H9 (cell line): ENCODE data around the gene RAPGEF6. TPM values are rescaled to one million over a fixed set of nuclear protein-coding genes. Genes with fewer than 3 reads are reported as not detected.

Experiments used
- DNase-seq: peaks from one replicate; pipeline ENCODE4 v3.0.0-alpha.2; 2017
- H2AFZ ChIP-seq: one replicate; pipeline ENCODE4 v1.6.1; 2013; ENCODE audit warnings: mild to moderate bottlenecking, low read length, control low read depth, moderate library complexity
- H2AK5ac ChIP-seq: 2 replicates; pipeline ENCODE4 v1.6.1; 2013; ENCODE audit warnings: low read length, control low read depth, mixed read lengths; ENCODE audit not compliant: insufficient read length
- H2BK120ac ChIP-seq: one replicate; pipeline ENCODE4 v1.6.1; 2013; ENCODE audit warnings: low read depth, mild to moderate bottlenecking, low read length, control low read depth, inconsistent platforms; ENCODE audit not compliant: poor library complexity, severe bottlenecking
- H2BK12ac ChIP-seq: 2 replicates; pipeline ENCODE4 v1.6.1; 2013; ENCODE audit warnings: low read length, control low read depth, mixed read lengths, low read depth; ENCODE audit not compliant: insufficient read length
- H2BK15ac ChIP-seq: 2 replicates; pipeline ENCODE4 v1.6.1; 2013; ENCODE audit warnings: low read depth, low read length, control low read depth
- H2BK20ac ChIP-seq: one replicate; pipeline ENCODE4 v1.6.1; 2013; ENCODE audit warnings: low read depth, mild to moderate bottlenecking, low read length, control low read depth, inconsistent platforms; ENCODE audit not compliant: poor library complexity, severe bottlenecking
- H2BK5ac ChIP-seq: 2 replicates; pipeline ENCODE4 v1.6.1; 2013; ENCODE audit warnings: low read length, control low read depth, mixed read lengths; ENCODE audit not compliant: insufficient read length
- H3K14ac ChIP-seq: 2 replicates; pipeline ENCODE4 v1.6.1; 2013; ENCODE audit warnings: low read length, control low read depth; ENCODE audit not compliant: insufficient read depth
- H3K18ac ChIP-seq: 2 replicates; pipeline ENCODE4 v1.6.1; 2013; ENCODE audit warnings: low read depth, mild to moderate bottlenecking, mixed read lengths, low read length, control low read depth; ENCODE audit not compliant: insufficient read length
- H3K23ac ChIP-seq: 2 replicates; pipeline ENCODE4 v1.6.1; 2013; ENCODE audit warnings: low read length, control low read depth, mixed read lengths, low read depth; ENCODE audit not compliant: insufficient read length
- H3K23me2 ChIP-seq: 2 replicates; pipeline ENCODE4 v1.6.1; 2013; ENCODE audit warnings: low read depth, mild to moderate bottlenecking, mixed read lengths, low read length, control low read depth; ENCODE audit not compliant: insufficient read length, poor library complexity, severe bottlenecking
- H3K27ac ChIP-seq: 2 replicates; pipeline ENCODE4 v1.5.1; 2013; ENCODE audit warnings: low read length, control low read depth, mixed read lengths, low read depth; ENCODE audit not compliant: insufficient read length
- H3K27me3 ChIP-seq: 2 replicates; pipeline ENCODE4 v1.6.1; 2013; ENCODE audit warnings: low read length, control low read depth, inconsistent platforms; ENCODE audit not compliant: insufficient read depth
- H3K4ac ChIP-seq: 2 replicates; pipeline ENCODE4 v1.6.1; 2013; ENCODE audit warnings: low read depth, mild to moderate bottlenecking, control low read depth, inconsistent platforms, low read length, moderate library complexity
- H3K4me1 ChIP-seq: 2 replicates; pipeline ENCODE4 v1.6.1; 2013; ENCODE audit warnings: low read length, control low read depth, inconsistent platforms; ENCODE audit not compliant: insufficient read depth
- H3K4me2 ChIP-seq: 2 replicates; pipeline ENCODE4 v1.6.1; 2013; ENCODE audit warnings: low read length, control low read depth, mixed read lengths; ENCODE audit not compliant: insufficient read length, insufficient read depth
- H3K56ac ChIP-seq: 2 replicates; pipeline ENCODE4 v1.6.1; 2013; ENCODE audit warnings: low read depth, mild to moderate bottlenecking, mixed read lengths, low read length, control low read depth; ENCODE audit not compliant: insufficient read length
- H3K79me1 ChIP-seq: 2 replicates; pipeline ENCODE4 v1.6.1; 2013; ENCODE audit warnings: low read depth, mild to moderate bottlenecking, moderate library complexity, low read length, control low read depth, inconsistent platforms; ENCODE audit not compliant: insufficient read depth, poor library complexity, severe bottlenecking
- H3K79me2 ChIP-seq: 2 replicates; pipeline ENCODE4 v1.6.1; 2013; ENCODE audit warnings: low read length, control low read depth, inconsistent platforms; ENCODE audit not compliant: insufficient read depth
- H3K9ac ChIP-seq: 2 replicates; pipeline ENCODE4 v1.6.1; 2013; ENCODE audit warnings: low read length, control low read depth, mixed read lengths; ENCODE audit not compliant: insufficient read length; ENCODE audit errors: extremely low read depth
- H3K9me3 ChIP-seq: one replicate; pipeline ENCODE4 v1.6.1; 2013; ENCODE audit warnings: low read depth, low read length, inconsistent platforms; ENCODE audit not compliant: control insufficient read depth
- H3T11ph ChIP-seq: one replicate; pipeline ENCODE4 v1.6.1; 2013; ENCODE audit warnings: mild to moderate bottlenecking, low read length, control low read depth, inconsistent platforms
- H4K20me1 ChIP-seq: one replicate; pipeline ENCODE4 v1.6.1; 2013; ENCODE audit not compliant: control insufficient read depth, insufficient read length, insufficient read depth
- H4K5ac ChIP-seq: 2 replicates; pipeline ENCODE4 v1.6.1; 2013; ENCODE audit warnings: low read depth, mild to moderate bottlenecking, mixed read lengths, low read length, control low read depth; ENCODE audit not compliant: insufficient read length
- H4K8ac ChIP-seq: replicated peaks from 2 replicates; pipeline ENCODE4 v1.6.1; 2013; ENCODE audit warnings: low read length, control low read depth, mixed read lengths, low read depth; ENCODE audit not compliant: insufficient read length
- H4K91ac ChIP-seq: 2 replicates; pipeline ENCODE4 v1.6.1; 2013; ENCODE audit warnings: low read depth, mild to moderate bottlenecking, moderate library complexity, mixed read lengths, low read length, control low read depth; ENCODE audit not compliant: insufficient read length
- H3K27ac Mint-ChIP-seq, 3 experiments: 2 replicates in 2 of 3; 3 replicates in 1 of 3; pipeline ENCODE4 v1.8.0; 2020 to 2021; ENCODE audit warnings: mixed read lengths in 3 of 3, mild to moderate bottlenecking in 1 of 3, moderate library complexity in 1 of 3
- H3K27me3 Mint-ChIP-seq: 2 replicates; pipeline ENCODE4 v1.8.0; 2021; ENCODE audit warnings: low read depth, mild to moderate bottlenecking, moderate library complexity, mixed read lengths
- H3K36me3 Mint-ChIP-seq, 3 experiments: 2 replicates in 2 of 3; 3 replicates in 1 of 3; pipeline ENCODE4 v1.8.0; 2020 to 2021; ENCODE audit warnings: low read depth in 3 of 3, mixed read lengths in 3 of 3; ENCODE audit not compliant: insufficient read depth in 1 of 3
- H3K4me1 Mint-ChIP-seq, 2 experiments: 2 replicates each; pipeline ENCODE4 v1.8.0; 2020; ENCODE audit warnings: mixed read lengths in 2 of 2
- H3K4me3 Mint-ChIP-seq, 2 experiments: 2 replicates in 1 of 2; 3 replicates in 1 of 2; pipeline ENCODE4 v1.8.0; 2020 to 2021; ENCODE audit warnings: mild to moderate bottlenecking in 2 of 2, mixed read lengths in 2 of 2, moderate library complexity in 1 of 2
- H3K9me3 Mint-ChIP-seq, 2 experiments: 2 replicates in 1 of 2; 3 replicates in 1 of 2; pipeline ENCODE4 v1.8.0; 2020; ENCODE audit warnings: mild to moderate bottlenecking in 2 of 2, mixed read lengths in 2 of 2, moderate library complexity in 1 of 2
- WGBS: extraction: QIAGEN DNeasy Blood & Tissue Kit; methylation state at CpG from one replicate; pipeline ENCODE4 v1.1.7; 2013; ENCODE audit warnings: missing lambda C conversion rate, low lambda C conversion rate, mixed read lengths; ENCODE audit not compliant: insufficient read length; ENCODE audit errors: extremely low coverage; 5-methylcytosine and 5-hydroxymethylcytosine counted together
- total RNA-seq: library from RNA; stranded (reverse); gene quantifications from 2 replicates; pipeline ENCODE4 v1.2.1, GENCODE V29; 2021
- TF ChIP-seq, protein P1 (sequence below): fragments of 200-600 bp; sonication (generic); conservative IDR thresholded peaks from 3 replicates; pipeline ENCODE4 v1.8.0; 2021; ENCODE audit warnings: antibody characterized with exemption, mild to moderate bottlenecking

The RAPGEF6 gene
- total RNA-seq, 1 experiment from 2014 or later: 19.7 TPM

DNA sequence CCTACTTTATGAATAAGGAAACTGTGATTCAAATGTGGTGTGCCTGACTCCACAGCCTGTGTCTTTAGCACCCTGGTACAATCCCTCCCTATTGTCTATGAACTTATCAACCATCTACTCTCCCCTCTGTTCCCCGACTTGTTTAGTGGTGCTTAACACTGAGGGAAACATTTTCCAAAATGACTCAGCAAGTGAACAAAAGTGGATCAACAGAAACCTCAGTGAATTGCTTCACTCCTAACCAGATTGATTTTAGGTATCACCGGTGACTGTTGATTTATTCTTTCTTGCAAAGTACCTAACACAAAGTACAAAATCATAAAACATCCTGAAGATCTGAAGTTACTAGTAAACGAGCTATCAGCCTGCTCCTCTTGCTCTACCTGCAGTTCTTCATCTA is 42.1 kb upstream of the RAPGEF6 start:
- H3K56ac ChIP-seq: no peak overlapping the region
- H3K14ac ChIP-seq: no peak overlapping the region
- no peak overlapping the region for H4K8ac ChIP-seq
- Mint-ChIP-seq H3K9me3 (no peaks in the 10 kb centered on the region), H3K36me3 (peaks cover 6 to 21% (median 21%) of the 10 kb centered on the region in 3 experiments; a peak in 4 of 7 replicates), H3K27me3 (no peaks in the 10 kb centered on the region), H3K4me3 (no peak overlapping the region), H3K27ac (no peak overlapping the region), H3K4me1 (peaks cover 4 to 5% of the 10 kb centered on the region in 2 experiments)
- H3K4ac ChIP-seq: no peak overlapping the region
- H2BK120ac ChIP-seq: no peak overlapping the region
- TF ChIP-seq, protein P1, sequence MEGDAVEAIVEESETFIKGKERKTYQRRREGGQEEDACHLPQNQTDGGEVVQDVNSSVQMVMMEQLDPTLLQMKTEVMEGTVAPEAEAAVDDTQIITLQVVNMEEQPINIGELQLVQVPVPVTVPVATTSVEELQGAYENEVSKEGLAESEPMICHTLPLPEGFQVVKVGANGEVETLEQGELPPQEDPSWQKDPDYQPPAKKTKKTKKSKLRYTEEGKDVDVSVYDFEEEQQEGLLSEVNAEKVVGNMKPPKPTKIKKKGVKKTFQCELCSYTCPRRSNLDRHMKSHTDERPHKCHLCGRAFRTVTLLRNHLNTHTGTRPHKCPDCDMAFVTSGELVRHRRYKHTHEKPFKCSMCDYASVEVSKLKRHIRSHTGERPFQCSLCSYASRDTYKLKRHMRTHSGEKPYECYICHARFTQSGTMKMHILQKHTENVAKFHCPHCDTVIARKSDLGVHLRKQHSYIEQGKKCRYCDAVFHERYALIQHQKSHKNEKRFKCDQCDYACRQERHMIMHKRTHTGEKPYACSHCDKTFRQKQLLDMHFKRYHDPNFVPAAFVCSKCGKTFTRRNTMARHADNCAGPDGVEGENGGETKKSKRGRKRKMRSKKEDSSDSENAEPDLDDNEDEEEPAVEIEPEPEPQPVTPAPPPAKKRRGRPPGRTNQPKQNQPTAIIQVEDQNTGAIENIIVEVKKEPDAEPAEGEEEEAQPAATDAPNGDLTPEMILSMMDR: no peak
- DNase-seq: no peak
- H2BK15ac ChIP-seq: no peak overlapping the region
- no peaks in the 10 kb centered on the region for H4K20me1 ChIP-seq
- H3T11ph ChIP-seq: no peak overlapping the region
- H4K5ac ChIP-seq: no peak overlapping the region
- H3K4me1 ChIP-seq: no peaks in the 10 kb centered on the region; the same call in 1 of the 2 replicates
- H2AK5ac ChIP-seq: no peak overlapping the region
- no peaks in the 10 kb centered on the region for H3K79me1 ChIP-seq
- no peak overlapping the region for H3K27ac ChIP-seq
- no peak overlapping the region for H3K4me2 ChIP-seq
- H2BK20ac ChIP-seq: no peak overlapping the region
- WGBS: no CpG with 5 or more reads among the region's 3 CpGs
- no peak overlapping the region for H3K18ac ChIP-seq
- no peak overlapping the region for H2BK5ac ChIP-seq
- no peak overlapping the region for H3K9ac ChIP-seq
- H3K79me2 ChIP-seq: no peaks in the 10 kb centered on the region
- no peak overlapping the region for H2BK12ac ChIP-seq
- H3K27me3 ChIP-seq: no peaks in the 10 kb centered on the region
- H3K9me3 ChIP-seq: no peaks in the 10 kb centered on the region
- H3K23me2 ChIP-seq: no peaks in the 10 kb centered on the region
- H3K23ac ChIP-seq: no peak overlapping the region
- H4K91ac ChIP-seq: no peak overlapping the region
- no peak overlapping the region for H2AFZ ChIP-seq
